Measurements from ENCODE around the gene GPRIN2.
"Not testable (repeated sequence)": the region's sequence is repeated elsewhere in the genome, so short reads cannot be mapped to it uniquely, and the experiment has no call there.

DNA sequence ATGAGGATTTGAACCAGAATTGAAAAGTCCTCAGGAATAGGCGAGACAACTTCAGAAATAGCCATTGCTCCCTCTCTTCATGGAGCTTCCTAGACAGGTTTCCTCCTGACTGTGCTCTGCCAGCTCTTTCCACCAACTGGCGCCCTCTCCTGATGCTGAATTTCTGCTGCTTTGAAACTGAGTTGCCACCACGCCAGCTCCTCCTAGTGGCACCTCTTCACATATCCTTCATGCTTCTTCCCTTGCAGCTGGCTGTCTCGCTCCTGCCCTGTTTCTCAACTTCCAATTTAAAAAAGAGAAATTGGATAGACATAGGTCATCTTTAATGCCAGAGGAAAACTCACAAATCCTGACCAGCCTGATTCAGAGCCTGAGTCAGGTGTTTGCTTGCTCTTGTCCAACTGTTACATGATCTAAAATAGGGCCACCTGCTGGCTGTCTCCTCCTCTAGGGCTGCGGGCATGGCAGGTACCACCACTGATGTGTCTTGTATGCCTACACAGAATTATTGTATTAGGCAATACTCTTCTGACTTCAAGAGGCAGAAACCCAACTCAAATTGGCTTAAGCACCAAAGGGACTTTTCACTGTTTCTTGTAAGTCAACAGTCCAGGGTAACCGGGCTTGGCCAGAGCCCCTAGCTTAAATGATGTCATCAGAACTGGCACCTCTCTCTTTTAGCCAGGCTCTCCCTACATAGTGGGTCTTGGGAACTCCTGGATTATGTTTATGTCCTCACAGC lies 9.3 kb upstream of the GPRIN2 start:
- not testable (repeated sequence) for TF ChIP-seq NFRKB (IDR thresholded peaks at IDR 0.05); L3MBTL2 (conservative IDR thresholded peaks at IDR 0.05)

Measured in HEK293T (cell line).